H1 (cell line): Measurements from ENCODE around the gene NFIX. TPM values are rescaled to one million over a fixed set of nuclear protein-coding genes. Genes with fewer than 3 reads are reported as not detected.
A peak's percentile ranks its signal among the peaks of the same experiment; 100 is the strongest.

ENCODE experiments used
- CTCF ChIA-PET: fragments of 300-600 bp; sonication (Branson Sonifier 250); formaldehyde crosslinking; loops from one replicate; lab custom pipeline; 2021; ENCODE audit not compliant: partially characterized antibody; lab: Charles Lee
- POLR2A ChIA-PET: fragments of 300-600 bp; sonication (Branson Sonifier 250); formaldehyde crosslinking; loops from one replicate; lab custom pipeline; 2021; ENCODE audit warnings: inconsistent platforms; ENCODE audit not compliant: partially characterized antibody; lab: Charles Lee
- DNase-seq, 2 experiments: peaks; one replicate each; pipeline versions ENCODE4 v3.0.0 to v3.0.0-alpha.2; 2010 to 2022; ENCODE audit warnings: low spot score in 2 of 2, low read depth in 1 of 2, mixed read lengths in 1 of 2
- FAIRE-seq: peaks from 2 replicates; lab custom pipeline; 2011; peaks lifted over from hg19 to GRCh38; lab: Jason Lieb, UNC
- H2AFZ ChIP-seq: 2 replicates; pipeline ENCODE4 v1.8.1; 2012; ENCODE audit warnings: low read length, inconsistent platforms
- H2AK5ac ChIP-seq: 2 replicates; pipeline ENCODE4 v1.6.1; 2013; ENCODE audit warnings: low read depth, low read length
- H2BK120ac ChIP-seq: replicated peaks from 2 replicates; pipeline ENCODE3; 2013; ENCODE audit warnings: low read depth, low read length, inconsistent platforms
- H2BK12ac ChIP-seq: 2 replicates; pipeline ENCODE4 v1.6.1; 2013; ENCODE audit warnings: low read depth, low read length
- H2BK15ac ChIP-seq: 2 replicates; pipeline ENCODE4 v1.6.1; 2013; ENCODE audit warnings: low read length
- H2BK20ac ChIP-seq: 2 replicates; pipeline ENCODE4 v1.6.1; 2013; ENCODE audit warnings: low read length
- H2BK5ac ChIP-seq: 2 replicates; pipeline ENCODE4 v1.6.1; 2013; ENCODE audit warnings: low read depth, low read length
- H3K14ac ChIP-seq: 2 replicates; pipeline ENCODE4 v1.6.1; 2013; ENCODE audit warnings: inconsistent platforms; ENCODE audit not compliant: insufficient read length
- H3K18ac ChIP-seq: 2 replicates; pipeline ENCODE4 v1.6.1; 2013; ENCODE audit warnings: low read length; ENCODE audit errors: extremely low read depth
- H3K23ac ChIP-seq: 2 replicates; pipeline ENCODE4 v1.6.1; 2013; ENCODE audit warnings: inconsistent platforms; ENCODE audit not compliant: insufficient read length
- H3K23me2 ChIP-seq: 2 replicates; pipeline ENCODE4 v1.6.1; 2013; ENCODE audit warnings: low read depth, low read length
- H3K27ac ChIP-seq: 2 replicates; pipeline ENCODE4 v1.6.1; 2011; ENCODE audit warnings: low read depth, low read length, inconsistent platforms
- H3K27me3 ChIP-seq, 4 experiments: replicated peaks in 1 of 4; 1 replicate in 1 of 4; 2 replicates in 3 of 4; pipeline versions ENCODE4 v1.6.1 to v1.8.1; 2011 to 2013; ENCODE audit warnings: low read length in 3 of 4, mild to moderate bottlenecking in 3 of 4, inconsistent platforms in 2 of 4, mixed read lengths in 2 of 4, moderate library complexity in 1 of 4; ENCODE audit not compliant: control insufficient read depth in 3 of 4, insufficient read depth in 3 of 4; ENCODE audit errors: extremely low read depth in 1 of 4
- H3K36me3 ChIP-seq, 4 experiments: 2 replicates each; pipeline versions ENCODE4 v1.6.1 to v1.8.1; 2011 to 2013; ENCODE audit warnings: mild to moderate bottlenecking in 4 of 4, low read length in 3 of 4, moderate library complexity in 2 of 4, control low read depth in 1 of 4, inconsistent platforms in 1 of 4; ENCODE audit not compliant: insufficient read depth in 4 of 4, control insufficient read depth in 2 of 4
- H3K4ac ChIP-seq: replicated peaks from 2 replicates; pipeline ENCODE3; 2013; ENCODE audit warnings: low read length, low read depth, mixed read lengths, inconsistent platforms; ENCODE audit not compliant: insufficient read length
- H3K4me1 ChIP-seq, 4 experiments: replicated peaks in 1 of 4; 1 replicate in 1 of 4; 2 replicates in 3 of 4; pipeline versions ENCODE4 v1.6.1 to v1.8.1; 2011 to 2013; ENCODE audit warnings: low read length in 3 of 4, inconsistent platforms in 2 of 4, mixed read lengths in 1 of 4; ENCODE audit not compliant: insufficient read depth in 4 of 4, control insufficient read depth in 3 of 4
- H3K4me2 ChIP-seq, 2 experiments: 2 replicates each; pipeline versions ENCODE4 v1.6.1 to v1.8.1; 2011 to 2013; ENCODE audit warnings: low read depth in 2 of 2, low read length in 2 of 2, control low read depth in 1 of 2, inconsistent platforms in 1 of 2, mild to moderate bottlenecking in 1 of 2; ENCODE audit not compliant: insufficient read depth in 1 of 2
- H3K4me3 ChIP-seq, 4 experiments: fragments of 200-600, 300-600 bp in 1 of 4; sonication (generic), shearing (Covaris generic), sonication (Bioruptor Twin) in 1 of 4; 2 replicates each; pipeline versions ENCODE4 v1.5.1 to v1.8.1; 2011 to 2016; ENCODE audit warnings: low read length in 4 of 4, low read depth in 3 of 4, control low read depth in 2 of 4, inconsistent platforms in 2 of 4, mild to moderate bottlenecking in 2 of 4, mixed read lengths in 1 of 4, moderate library complexity in 1 of 4; ENCODE audit not compliant: insufficient read depth in 2 of 4; ENCODE audit errors: extremely low read depth in 1 of 4
- H3K56ac ChIP-seq: replicated peaks from 2 replicates; pipeline ENCODE3; 2013; ENCODE audit warnings: low read depth, mild to moderate bottlenecking, mixed read lengths, low read length, inconsistent platforms; ENCODE audit not compliant: insufficient read length
- H3K79me1 ChIP-seq: 2 replicates; pipeline ENCODE4 v1.6.1; 2013; ENCODE audit warnings: low read depth, low read length, control low read depth
- H3K79me2 ChIP-seq, 2 experiments: 2 replicates each; pipeline versions ENCODE4 v1.6.1 to v1.8.1; 2012 to 2013; ENCODE audit warnings: low read length in 2 of 2, mild to moderate bottlenecking in 2 of 2, inconsistent platforms in 1 of 2; ENCODE audit not compliant: insufficient read depth in 2 of 2, control insufficient read depth in 1 of 2
- H3K9ac ChIP-seq, 4 experiments: replicated peaks in 1 of 4; 1 replicate in 1 of 4; 2 replicates in 3 of 4; pipeline versions ENCODE4 v1.6.1 to v1.8.1; 2011 to 2013; ENCODE audit warnings: low read depth in 3 of 4, low read length in 3 of 4, control low read depth in 2 of 4, mild to moderate bottlenecking in 2 of 4, moderate library complexity in 2 of 4, inconsistent platforms in 1 of 4; ENCODE audit errors: extremely low read depth in 1 of 4
- H3K9me3 ChIP-seq, 2 experiments: 2 replicates each; pipeline versions ENCODE4 v1.6.1 to v1.8.1; 2012 to 2013; ENCODE audit warnings: mild to moderate bottlenecking in 2 of 2, moderate library complexity in 2 of 2, control low read depth in 1 of 2, inconsistent platforms in 1 of 2, low read depth in 1 of 2, low read length in 1 of 2, mixed read lengths in 1 of 2; ENCODE audit not compliant: insufficient read depth in 2 of 2
- H4K20me1 ChIP-seq, 2 experiments: replicated peaks in 1 of 2; 2 replicates each; pipeline versions ENCODE3 to v1.8.1; 2011 to 2013; ENCODE audit warnings: inconsistent platforms in 2 of 2, low read length in 2 of 2, mild to moderate bottlenecking in 1 of 2; ENCODE audit not compliant: insufficient read depth in 2 of 2, control insufficient read depth in 1 of 2
- H4K5ac ChIP-seq: 2 replicates; pipeline ENCODE4 v1.6.1; 2013; ENCODE audit warnings: low read length, low read depth, mixed read lengths, inconsistent platforms; ENCODE audit not compliant: insufficient read length
- H4K8ac ChIP-seq: 2 replicates; pipeline ENCODE4 v1.8.0; 2013; ENCODE audit warnings: mild to moderate bottlenecking, moderate library complexity, low read length, inconsistent platforms; ENCODE audit not compliant: insufficient read depth; ENCODE audit errors: extremely low read depth
- H4K91ac ChIP-seq: replicated peaks from 2 replicates; pipeline ENCODE3; 2013; ENCODE audit warnings: low read length, mixed read lengths, inconsistent platforms; ENCODE audit not compliant: insufficient read length
- CBX8 ChIP-seq: fragments of 300-800, 300-1000 bp; sonication (generic); IDR thresholded peaks from 2 replicates; pipeline ENCODE4 v1.7.1; 2016; ENCODE audit warnings: low read depth, low read length, borderline replicate concordance
- EGR1 ChIP-seq: IDR thresholded peaks from 2 replicates; pipeline ENCODE4 v1.6.1; 2011; ENCODE audit warnings: low read depth, low read length, borderline replicate concordance
- GABPA ChIP-seq: IDR thresholded peaks from 2 replicates; pipeline ENCODE4 v1.6.1; 2011; ENCODE audit warnings: mild to moderate bottlenecking, low read length, moderate library complexity, borderline replicate concordance; ENCODE audit not compliant: insufficient read depth
- JUND ChIP-seq: IDR thresholded peaks from 2 replicates; pipeline ENCODE4 v1.6.1; 2011; ENCODE audit warnings: mild to moderate bottlenecking, improper control_type of control experiment, low read length
- KDM4A ChIP-seq: IDR thresholded peaks from one replicate; pipeline ENCODE4 v1.7.1; 2012; ENCODE audit warnings: low read depth, mild to moderate bottlenecking, moderate library complexity, low read length, inconsistent platforms; ENCODE audit not compliant: severe bottlenecking
- POLR2A ChIP-seq, 2 experiments: IDR thresholded peaks; 1 replicate in 1 of 2; 2 replicates in 1 of 2; pipeline ENCODE4 v1.6.1; 2011; ENCODE audit warnings: low read depth in 2 of 2, low read length in 2 of 2, mild to moderate bottlenecking in 2 of 2; ENCODE audit errors: control extremely low read depth in 1 of 2
- RNF2 ChIP-seq: fragments of 200-900, 300-1000 bp; sonication (generic); IDR thresholded peaks from 2 replicates; pipeline ENCODE4 v1.7.1; 2016; ENCODE audit warnings: borderline replicate concordance, low read depth, mild to moderate bottlenecking, antibody characterized with exemption, low read length; ENCODE audit not compliant: poor library complexity, severe bottlenecking; ENCODE audit errors: missing control alignments
- SIX5 ChIP-seq: IDR thresholded peaks from 2 replicates; pipeline ENCODE4 v1.6.1; 2011; ENCODE audit warnings: mild to moderate bottlenecking, low read depth, low read length
- SUZ12 ChIP-seq: fragments of 200-600 bp; sonication (generic); IDR thresholded peaks from 2 replicates; pipeline ENCODE4 v1.6.1; 2012; ENCODE audit warnings: mild to moderate bottlenecking, inconsistent platforms, low read length, moderate library complexity, mixed read lengths
- TAF7 ChIP-seq: optimal IDR thresholded peaks from 2 replicates; pipeline ENCODE3; 2011; ENCODE audit warnings: low read depth, mild to moderate bottlenecking, inconsistent platforms, low read length, moderate library complexity, borderline replicate concordance
- TBP ChIP-seq: IDR thresholded peaks from 2 replicates; pipeline ENCODE4 v1.6.1; 2011; ENCODE audit warnings: low read depth, low read length, improper control_type of control experiment
- WGBS, 2 experiments: shearing (Covaris generic) in 1 of 2; methylation state at CpG; one replicate each; pipeline versions ENCODE4 v1.1.6 to v1.1.7; 2013 to 2015; ENCODE audit warnings: low lambda C conversion rate in 2 of 2, mixed read lengths in 2 of 2, inconsistent platforms in 1 of 2, low coverage in 1 of 2, missing lambda C conversion rate in 1 of 2; ENCODE audit not compliant: insufficient replicate concordance in 2 of 2, insufficient coverage in 1 of 2, insufficient read length in 1 of 2; ENCODE audit errors: extremely low coverage in 1 of 2, missing lambda C conversion rate in 1 of 2; 5-methylcytosine and 5-hydroxymethylcytosine counted together
- polyA plus RNA-seq, 7 experiments: library from polyadenylated mRNA; depleted of rRNA in 3 of 7; stranded (reverse) in 5 of 7; unstranded in 2 of 7; fragments of >200 nt in 5 of 7; fragments of 200-250 nt in 2 of 7; gene quantifications; 1 replicate in 5 of 7; 2 replicates in 1 of 7; 4 replicates in 1 of 7; pipeline versions ENCODE4 v1.2.1 to v1.2.3, GENCODE V29; 2011 to 2013; ENCODE audit warnings: missing spikeins in 2 of 7, mixed read lengths in 2 of 7
- total RNA-seq: library from RNA; stranded (reverse); fragmentation: NEBNext Ultra II Directional; extraction: Animal tissue kit (Norgen Biotek cat#: 25700); gene quantifications from 2 replicates; pipeline ENCODE4 v1.2.1, GENCODE V29; 2021

NFIX gene
- total and polyA plus RNA-seq, 2 of the 8 experiments (the other 6 are each of a cell fraction or from before 2014, with no cell fraction given): 0.03 to 0.20 TPM

DNA sequence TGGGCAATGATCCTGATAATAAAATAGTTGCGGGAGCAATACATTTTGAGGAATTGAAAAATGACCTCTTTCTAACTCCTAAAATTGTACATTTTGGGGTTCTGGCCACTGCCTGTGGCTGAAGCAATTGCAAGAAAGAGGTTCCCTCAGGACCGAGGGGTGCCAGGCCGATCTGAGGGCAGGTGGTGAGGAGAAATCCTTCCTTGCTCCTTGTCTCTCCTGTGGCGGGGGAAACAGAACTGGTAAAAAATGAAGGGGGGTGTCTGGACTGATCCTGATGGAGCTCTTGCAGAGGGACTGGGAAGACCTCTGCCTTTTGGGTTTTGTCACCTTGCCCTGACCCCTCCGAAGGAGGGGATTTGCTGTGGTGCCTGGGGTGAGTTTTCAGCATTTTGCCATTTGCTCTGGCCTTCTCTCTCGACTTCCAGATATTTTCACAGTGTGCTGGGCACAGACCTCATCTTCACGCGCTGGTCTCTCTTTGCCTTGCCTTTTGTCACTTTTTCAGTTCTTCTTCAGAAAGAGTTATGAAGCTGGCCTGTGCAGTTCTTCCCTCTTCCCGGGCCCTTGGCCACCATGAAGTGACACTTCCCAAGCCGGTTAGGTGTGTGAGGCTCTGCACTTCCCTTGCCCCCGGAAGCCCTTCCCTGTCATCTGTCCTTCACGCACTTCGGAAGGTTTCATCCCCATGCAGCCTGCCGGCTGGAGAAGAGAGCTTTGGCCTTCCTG, 22.2 kb downstream of the NFIX start:
- Histone ChIP-seq H4K8ac (no peak overlapping the region), H2AK5ac (no peak overlapping the region), H3K27ac (no peak overlapping the region), H3K14ac (no peak overlapping the region), H2BK12ac (no peak overlapping the region; the same call in 1 of the 2 replicates), H2AFZ (no peak overlapping the region), H3K79me2 (no peaks in the 10 kb centered on the region), H3K27me3 (peaks cover 81 to 98% (median 96%) of the 10 kb centered on the region in 4 experiments), H2BK20ac (peak overlapping the region; percentile 43; the same call in 1 of the 2 replicates), H3K4ac (no peak overlapping the region), H2BK120ac (no peak overlapping the region), H4K5ac (no peak overlapping the region), H3K4me3 (no peak overlapping the region; a peak in 1 of 8 replicates), H3K9me3 (peaks cover 0 to under 1% of the 10 kb centered on the region in 2 experiments; a peak in 1 of 4 replicates), H2BK15ac (no peak overlapping the region), H4K20me1 (peaks cover 0 to 23% of the 10 kb centered on the region in 2 experiments), H3K23me2 (no peaks in the 10 kb centered on the region; the same call in 1 of the 2 replicates), H3K4me2 (peak overlapping the region; percentile 36 to 50; a peak in 3 of 4 replicates), H3K4me1 (peaks cover 13 to 44% (median 30%) of the 10 kb centered on the region in 4 experiments), H2BK5ac (peak overlapping the region; percentile 30; the same call in 1 of the 2 replicates), H3K56ac (no peak overlapping the region), H3K23ac (no peak overlapping the region), H3K36me3 (no peaks in the 10 kb centered on the region; a peak in 1 of 8 replicates), H3K79me1 (no peaks in the 10 kb centered on the region), H4K91ac (no peak overlapping the region), H3K18ac (no peak overlapping the region; the same call in 1 of the 2 replicates), H3K9ac (no peak overlapping the region)
- POLR2A ChIA-PET: interaction anchor here (0.8 to 2.6 kb wide), 9 partner anchors 11 to 79 kb away, joined by 3 to 14 read pairs (median 3); no protein-coding TSS in a partner anchor
- CTCF ChIA-PET: interaction anchor here (0.6 to 7.7 kb wide), 13 partner anchors 11 to 245 kb away, joined by 3 to 82 read pairs (median 5); no protein-coding TSS in a partner anchor
- no peak for FAIRE-seq
- peak in 1 of 2 experiments; percentile 65 for DNase-seq
- WGBS, 2 experiments: 4% methylated on average over 14 of the region's 14 CpGs; no CpG with 5 or more reads in 1 of the 2 experiments
- TF ChIP-seq TAF7 (no peak), EGR1 (peak; percentile 58; the same call in 1 of the 2 replicates), SUZ12 (peak; percentile 93), SIX5 (no peak), GABPA (no peak), RNF2 (peak; percentile 57), TBP (no peak), JUND (no peak), CBX8 (peak; percentile 59; the same call in 1 of the 2 replicates), POLR2A (IDR thresholded peaks at IDR 0.05; ENCODE audit: control extremely low read depth in 1 of 2, low read depth in 2 of 2, low read length in 2 of 2) (no peak), KDM4A (peak; percentile 25)
